ENCODE measurements around the gene THADA. TPM values are rescaled to one million over a fixed set of nuclear protein-coding genes. Genes with fewer than 3 reads are reported as not detected.

Gene THADA
- total and polyA plus RNA-seq, 5 donors from 2014 or later, result 19.1 to 52.9 (median 20.2) TPM

DNA sequence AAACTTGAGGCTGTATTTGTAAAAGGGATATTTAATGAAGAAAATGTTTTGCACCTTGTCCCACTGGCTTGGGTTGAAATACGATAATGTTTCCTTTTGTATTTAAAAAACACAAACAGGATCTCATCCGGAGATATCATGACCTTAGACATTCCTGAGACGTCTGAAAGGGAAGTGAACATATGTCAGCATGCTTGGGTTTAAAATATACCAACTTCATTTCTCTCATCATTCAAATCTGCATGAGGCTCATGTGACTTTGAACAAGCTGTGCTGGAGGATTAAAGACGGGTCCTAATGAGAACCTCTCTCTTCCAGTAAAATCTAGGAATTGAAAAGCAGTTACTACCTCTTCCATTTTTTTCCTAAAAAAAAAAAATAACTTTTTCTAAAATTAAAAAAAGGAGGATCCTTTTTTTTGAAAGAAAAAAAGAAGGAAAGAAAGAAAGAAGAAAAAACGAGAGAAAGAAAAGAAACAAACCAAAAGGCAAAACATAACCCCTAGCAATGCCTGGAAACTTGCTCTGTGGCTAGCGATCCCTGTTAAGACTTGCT lies 262.7 kb downstream of the THADA start:
- H3K27me3 Mint-ChIP-seq, result no peaks in the 10 kb centered on the region
- H3K36me3 Mint-ChIP-seq, result peaks cover 48% of the 10 kb centered on the region
- peaks cover 0 to 5% (median 0%) of the 10 kb centered on the region in 4 donors for H3K4me1 Mint-ChIP-seq
- DNase-seq (no peak), ATAC-seq (ENCODE audit: low read depth in 2 of 2) (no peak)
- Histone ChIP-seq H3K27me3 (ENCODE audit: control insufficient read depth, insufficient read depth, low read length) (no peaks in the 10 kb centered on the region), H3K27ac (ENCODE audit: insufficient read depth, low read length, poor library complexity, severe bottlenecking) (no peak overlapping the region), H3K4me1 (ENCODE audit: control insufficient read depth, insufficient read depth, low read length, poor library complexity, severe bottlenecking) (no peaks in the 10 kb centered on the region), H3K9me3 (ENCODE audit: control insufficient read depth in 2 of 2, low read length in 2 of 2) (no peaks in the 10 kb centered on the region), H3K36me3 (ENCODE audit: control insufficient read depth, insufficient read depth, low read length) (peaks cover 15% of the 10 kb centered on the region), H3K4me3 (ENCODE audit: low read depth, low read length) (no peak overlapping the region)
- H3K4me3 Mint-ChIP-seq, result no peak overlapping the region
- no peak overlapping the region for H3K27ac Mint-ChIP-seq
- peaks cover 0 to 1% (median 0%) of the 10 kb centered on the region in 7 donors for H3K9me3 Mint-ChIP-seq

DNA sequence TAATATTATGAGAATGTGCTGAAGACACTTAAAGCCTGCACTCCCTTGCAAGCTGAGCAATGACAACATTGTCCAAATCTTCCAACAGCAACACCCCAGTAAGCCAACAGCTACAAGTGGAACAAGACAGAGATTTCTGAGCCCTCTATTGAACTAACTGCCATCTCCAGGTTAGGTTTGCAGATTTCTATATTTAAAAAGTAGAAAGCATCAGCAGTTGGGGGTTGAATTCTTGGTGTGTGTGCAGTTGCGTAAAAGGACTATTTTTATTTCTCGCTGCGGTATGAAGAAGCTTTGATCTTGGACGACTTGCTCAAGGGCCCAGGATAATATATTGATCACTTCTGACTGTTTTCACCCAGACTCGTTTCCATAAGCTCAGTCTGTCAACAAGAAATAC lies 263.2 kb downstream of the THADA start:
- Histone ChIP-seq H3K27me3 (ENCODE audit: control insufficient read depth, insufficient read depth, low read length) (no peaks in the 10 kb centered on the region), H3K27ac (ENCODE audit: insufficient read depth, low read length, poor library complexity, severe bottlenecking) (no peak overlapping the region), H3K4me3 (ENCODE audit: low read depth, low read length) (no peak overlapping the region), H3K36me3 (ENCODE audit: control insufficient read depth, insufficient read depth, low read length) (peaks cover 15% of the 10 kb centered on the region), H3K9me3 (ENCODE audit: control insufficient read depth in 2 of 2, low read length in 2 of 2) (no peaks in the 10 kb centered on the region), H3K4me1 (ENCODE audit: control insufficient read depth, insufficient read depth, low read length, poor library complexity, severe bottlenecking) (no peaks in the 10 kb centered on the region)
- Mint-ChIP-seq H3K9me3 (peaks cover 0 to 1% (median 0%) of the 10 kb centered on the region in 7 donors), H3K27me3 (no peaks in the 10 kb centered on the region), H3K27ac (no peak overlapping the region), H3K4me1 (peaks cover 0 to 5% (median 0%) of the 10 kb centered on the region in 4 donors), H3K36me3 (peaks cover 49% of the 10 kb centered on the region), H3K4me3 (no peak overlapping the region)
- DNase-seq (no peak), ATAC-seq (ENCODE audit: low read depth in 2 of 2) (no peak)

DNA sequence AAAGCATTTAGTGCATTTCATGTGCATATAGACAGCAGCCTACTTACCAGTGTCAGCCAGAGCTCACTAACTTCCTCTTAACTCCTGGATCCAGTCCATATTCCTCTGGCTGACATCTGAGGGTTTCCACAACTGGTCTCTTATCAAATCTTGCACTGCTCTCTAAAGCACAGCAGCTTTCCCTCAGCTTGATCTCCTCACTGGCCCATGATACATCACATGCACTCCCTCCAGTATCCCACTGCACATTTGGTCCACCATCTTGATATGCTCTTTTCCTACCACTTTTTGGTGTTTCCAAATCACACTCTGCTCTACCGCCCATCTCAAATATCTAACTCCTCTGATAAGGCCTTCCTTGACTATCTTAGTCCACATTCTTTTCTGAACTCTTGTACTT lies 264.4 kb downstream of the THADA start:
- DNase-seq (no peak), ATAC-seq (ENCODE audit: low read depth in 2 of 2) (no peak)
- Mint-ChIP-seq H3K27ac (peak overlapping the region in 2 of 3 donors; percentile 7 to 22), H3K4me3 (no peak overlapping the region), H3K36me3 (peaks cover 51% of the 10 kb centered on the region), H3K4me1 (peaks cover 0 to 5% (median 1%) of the 10 kb centered on the region in 4 donors), H3K9me3 (no peaks in the 10 kb centered on the region), H3K27me3 (no peaks in the 10 kb centered on the region)
- H3K27me3 ChIP-seq (ENCODE audit: control insufficient read depth, insufficient read depth, low read length), result no peaks in the 10 kb centered on the region
- no peak overlapping the region for H3K27ac ChIP-seq (ENCODE audit: insufficient read depth, low read length, poor library complexity, severe bottlenecking)
- H3K4me1 ChIP-seq (ENCODE audit: control insufficient read depth, insufficient read depth, low read length, poor library complexity, severe bottlenecking), result no peaks in the 10 kb centered on the region
- peaks cover 20% of the 10 kb centered on the region for H3K36me3 ChIP-seq (ENCODE audit: control insufficient read depth, insufficient read depth, low read length)
- H3K4me3 ChIP-seq (ENCODE audit: low read depth, low read length), result no peak overlapping the region
- H3K9me3 ChIP-seq (ENCODE audit: control insufficient read depth in 2 of 2, low read length in 2 of 2), result no peaks in the 10 kb centered on the region

DNA sequence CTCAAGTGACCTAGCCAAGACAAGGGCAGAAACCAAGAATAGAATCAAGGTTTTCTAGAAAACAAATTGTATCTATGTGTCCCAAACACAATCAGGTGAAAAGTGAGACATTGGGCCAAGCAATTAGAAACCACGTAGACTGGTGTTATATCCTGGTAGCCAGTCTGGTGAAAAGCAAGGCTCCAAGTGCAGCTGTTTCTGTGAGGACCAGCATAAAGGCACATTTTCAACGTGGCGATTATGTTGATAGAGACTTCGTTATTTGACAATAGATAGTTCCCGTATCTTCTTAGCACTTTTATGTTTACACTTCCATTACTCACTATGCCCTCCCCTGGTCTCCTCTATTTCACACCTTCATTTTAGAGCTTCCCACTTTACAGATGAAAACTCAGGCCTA lies 266.2 kb downstream of the THADA start:
- H3K27me3 Mint-ChIP-seq, result no peaks in the 10 kb centered on the region
- Histone ChIP-seq H3K4me3 (ENCODE audit: low read depth, low read length) (no peak overlapping the region), H3K27me3 (ENCODE audit: control insufficient read depth, insufficient read depth, low read length) (no peaks in the 10 kb centered on the region), H3K9me3 (ENCODE audit: control insufficient read depth in 2 of 2, low read length in 2 of 2) (no peaks in the 10 kb centered on the region), H3K27ac (ENCODE audit: insufficient read depth, low read length, poor library complexity, severe bottlenecking) (no peak overlapping the region), H3K4me1 (ENCODE audit: control insufficient read depth, insufficient read depth, low read length, poor library complexity, severe bottlenecking) (no peaks in the 10 kb centered on the region), H3K36me3 (ENCODE audit: control insufficient read depth, insufficient read depth, low read length) (peaks cover 21% of the 10 kb centered on the region)
- DNase-seq, result no peak
- H3K36me3 Mint-ChIP-seq, result peaks cover 51% of the 10 kb centered on the region
- H3K27ac Mint-ChIP-seq, result peak overlapping the region in 1 of 3 donors; percentile 22
- H3K4me3 Mint-ChIP-seq, result no peak overlapping the region
- no peaks in the 10 kb centered on the region for H3K9me3 Mint-ChIP-seq
- H3K4me1 Mint-ChIP-seq, result peaks cover 0 to 5% (median 2%) of the 10 kb centered on the region in 4 donors
- no peak for ATAC-seq (ENCODE audit: low read depth in 2 of 2)

DNA sequence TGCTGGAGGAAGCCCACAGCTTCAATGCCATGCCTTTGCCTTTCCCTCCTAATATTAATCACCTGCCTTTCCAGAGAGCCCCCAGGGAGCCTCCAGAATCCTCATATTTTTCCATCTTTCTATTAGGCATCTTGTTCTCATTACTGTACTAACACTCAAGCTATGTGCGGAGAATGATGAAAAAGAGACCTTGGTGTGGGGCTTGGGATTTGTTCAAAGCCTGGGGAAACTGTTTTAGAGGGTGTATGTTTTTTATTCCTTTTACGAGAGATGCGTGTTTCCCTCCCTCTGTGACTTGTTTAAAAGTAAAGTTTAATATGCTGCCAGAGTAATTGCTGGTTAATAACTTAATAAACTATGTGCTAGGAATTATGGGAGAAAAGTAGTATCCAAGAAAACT lies 267.0 kb downstream of the THADA start:
- peaks cover 0 to 5% (median 2%) of the 10 kb centered on the region in 4 donors for H3K4me1 Mint-ChIP-seq

DNA sequence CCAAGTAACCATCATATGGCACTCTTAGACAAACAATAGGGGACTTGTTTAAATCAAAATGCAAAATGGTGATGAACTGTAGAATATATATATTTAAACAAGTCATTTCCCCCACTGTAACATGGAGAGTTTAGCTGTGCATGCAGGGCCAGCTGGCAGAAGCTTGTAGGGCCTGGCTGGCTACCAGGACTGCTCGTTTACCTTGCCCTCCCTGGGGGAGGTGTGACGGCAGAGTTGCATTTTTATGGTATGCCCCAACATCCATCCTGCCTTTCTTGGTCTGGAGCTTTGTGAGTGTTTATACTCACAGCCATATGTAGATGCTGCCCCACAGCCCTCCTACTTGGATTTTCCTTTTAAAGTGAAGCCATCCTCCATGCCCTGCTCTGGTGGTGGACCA lies 267.7 kb downstream of the THADA start:
- peaks cover 51% of the 10 kb centered on the region for H3K36me3 Mint-ChIP-seq

More for the DNA sequence above, 267.0 kb downstream of the THADA start:
- no peak for ATAC-seq (ENCODE audit: low read depth in 2 of 2)
- Histone ChIP-seq H3K36me3 (ENCODE audit: control insufficient read depth, insufficient read depth, low read length) (peaks cover 20% of the 10 kb centered on the region), H3K27ac (ENCODE audit: insufficient read depth, low read length, poor library complexity, severe bottlenecking) (no peak overlapping the region), H3K9me3 (ENCODE audit: control insufficient read depth in 2 of 2, low read length in 2 of 2) (no peaks in the 10 kb centered on the region), H3K27me3 (ENCODE audit: control insufficient read depth, insufficient read depth, low read length) (no peaks in the 10 kb centered on the region), H3K4me3 (ENCODE audit: low read depth, low read length) (no peak overlapping the region), H3K4me1 (ENCODE audit: control insufficient read depth, insufficient read depth, low read length, poor library complexity, severe bottlenecking) (no peaks in the 10 kb centered on the region)
- no peaks in the 10 kb centered on the region for H3K9me3 Mint-ChIP-seq
- H3K4me3 Mint-ChIP-seq, result no peak overlapping the region
- no peak overlapping the region for H3K27ac Mint-ChIP-seq
- no peaks in the 10 kb centered on the region for H3K27me3 Mint-ChIP-seq
- peaks cover 49% of the 10 kb centered on the region for H3K36me3 Mint-ChIP-seq
- no peak for DNase-seq

DNA sequence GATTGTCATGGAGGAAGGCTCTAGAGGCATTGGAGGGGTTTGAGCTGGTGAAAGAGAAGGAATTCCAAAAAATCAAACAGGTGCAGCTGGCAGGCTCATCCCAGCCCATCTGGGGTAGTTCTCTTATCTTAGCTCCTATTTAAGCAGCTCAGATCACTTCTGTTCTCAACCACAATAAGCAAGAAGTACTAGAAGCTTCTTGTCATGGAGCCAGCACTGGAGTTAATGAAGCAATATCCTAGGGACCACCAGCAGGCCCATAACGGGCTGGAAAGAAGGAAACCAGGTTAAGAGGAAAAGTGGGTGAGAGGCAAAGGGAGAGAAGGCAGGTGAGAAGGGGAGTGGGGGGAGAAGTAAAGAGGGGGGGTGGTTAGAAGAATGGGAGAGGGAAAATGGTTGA lies 268.7 kb downstream of the THADA start:
- no peaks in the 10 kb centered on the region for H3K27me3 Mint-ChIP-seq
- no peak overlapping the region for H3K4me3 Mint-ChIP-seq
- ATAC-seq (ENCODE audit: low read depth in 2 of 2) (no peak), DNase-seq (no peak)
- no peaks in the 10 kb centered on the region for H3K9me3 Mint-ChIP-seq
- peak overlapping the region in 1 of 3 donors; percentile 67 for H3K27ac Mint-ChIP-seq
- H3K36me3 ChIP-seq (ENCODE audit: control insufficient read depth, insufficient read depth, low read length), result peaks cover 13% of the 10 kb centered on the region
- H3K4me1 Mint-ChIP-seq, result peaks cover 0 to 7% (median 2%) of the 10 kb centered on the region in 4 donors
- no peaks in the 10 kb centered on the region for H3K27me3 ChIP-seq (ENCODE audit: control insufficient read depth, insufficient read depth, low read length)
- H3K4me3 ChIP-seq (ENCODE audit: low read depth, low read length), result no peak overlapping the region
- no peak overlapping the region for H3K27ac ChIP-seq (ENCODE audit: insufficient read depth, low read length, poor library complexity, severe bottlenecking)
- H3K36me3 Mint-ChIP-seq, result peaks cover 45% of the 10 kb centered on the region
- no peaks in the 10 kb centered on the region for H3K4me1 ChIP-seq (ENCODE audit: control insufficient read depth, insufficient read depth, low read length, poor library complexity, severe bottlenecking)
- H3K9me3 ChIP-seq (ENCODE audit: control insufficient read depth in 2 of 2, low read length in 2 of 2), result no peaks in the 10 kb centered on the region

More for the DNA sequence above, 267.7 kb downstream of the THADA start:
- no peaks in the 10 kb centered on the region for H3K27me3 ChIP-seq (ENCODE audit: control insufficient read depth, insufficient read depth, low read length)
- H3K27me3 Mint-ChIP-seq, result no peaks in the 10 kb centered on the region
- H3K9me3 Mint-ChIP-seq, result no peaks in the 10 kb centered on the region
- no peak overlapping the region for H3K27ac Mint-ChIP-seq
- H3K4me3 ChIP-seq (ENCODE audit: low read depth, low read length), result no peak overlapping the region
- H3K4me1 Mint-ChIP-seq, result peaks cover 0 to 7% (median 2%) of the 10 kb centered on the region in 4 donors
- peaks cover 16% of the 10 kb centered on the region for H3K36me3 ChIP-seq (ENCODE audit: control insufficient read depth, insufficient read depth, low read length)
- H3K4me3 Mint-ChIP-seq, result no peak overlapping the region
- no peak for DNase-seq
- no peaks in the 10 kb centered on the region for H3K9me3 ChIP-seq (ENCODE audit: control insufficient read depth in 2 of 2, low read length in 2 of 2)
- no peak for ATAC-seq (ENCODE audit: low read depth in 2 of 2)
- H3K27ac ChIP-seq (ENCODE audit: insufficient read depth, low read length, poor library complexity, severe bottlenecking), result no peak overlapping the region
- H3K4me1 ChIP-seq (ENCODE audit: control insufficient read depth, insufficient read depth, low read length, poor library complexity, severe bottlenecking), result no peaks in the 10 kb centered on the region

DNA sequence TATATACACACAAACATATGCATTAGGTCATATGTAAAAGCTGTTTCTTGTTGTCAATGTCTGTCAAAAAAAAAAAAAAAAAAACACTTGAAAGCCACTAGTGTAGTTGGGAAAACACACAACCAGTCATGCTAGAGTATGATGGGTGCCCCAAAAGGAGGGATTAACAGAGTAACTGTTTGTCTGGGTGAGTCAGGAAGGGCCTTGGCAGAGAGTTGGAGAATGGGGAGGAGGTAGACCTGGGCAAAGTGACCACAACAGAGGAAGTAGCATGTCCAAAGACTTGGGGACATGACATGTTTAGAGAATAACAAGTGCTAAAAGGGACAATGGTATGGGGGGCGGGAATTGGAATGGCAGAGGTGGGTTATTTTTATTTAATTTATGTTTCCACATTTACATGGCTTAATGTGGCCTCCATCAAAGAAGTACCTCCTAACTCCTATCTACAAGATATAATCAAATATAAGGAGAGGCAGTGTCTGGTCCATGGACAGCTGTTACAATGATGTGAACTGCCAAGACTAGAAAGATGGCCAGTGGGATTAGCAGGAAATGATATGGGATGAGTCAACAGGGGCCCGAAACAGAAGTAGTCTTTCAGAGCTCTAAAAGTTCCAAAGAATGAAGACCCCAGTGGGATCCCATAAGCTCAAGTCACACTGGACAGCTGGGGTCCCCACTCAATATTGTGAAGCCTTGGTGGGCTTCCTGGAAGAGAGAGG lies 269.6 kb downstream of the THADA start:
- H3K4me3 Mint-ChIP-seq, result no peak overlapping the region
- no peaks in the 10 kb centered on the region for H3K27me3 Mint-ChIP-seq
- peaks cover 44% of the 10 kb centered on the region for H3K36me3 Mint-ChIP-seq
- peaks cover 17% of the 10 kb centered on the region for H3K36me3 ChIP-seq (ENCODE audit: control insufficient read depth, insufficient read depth, low read length)
- no peak overlapping the region for H3K27ac Mint-ChIP-seq
- ATAC-seq (ENCODE audit: low read depth in 2 of 2), result no peak
- no peaks in the 10 kb centered on the region for H3K4me1 ChIP-seq (ENCODE audit: control insufficient read depth, insufficient read depth, low read length, poor library complexity, severe bottlenecking)
- peaks cover 0 to 7% (median 0%) of the 10 kb centered on the region in 4 donors for H3K4me1 Mint-ChIP-seq
- no peak for DNase-seq
- H3K27me3 ChIP-seq (ENCODE audit: control insufficient read depth, insufficient read depth, low read length), result no peaks in the 10 kb centered on the region
- no peaks in the 10 kb centered on the region for H3K9me3 Mint-ChIP-seq
- no peak overlapping the region for H3K27ac ChIP-seq (ENCODE audit: insufficient read depth, low read length, poor library complexity, severe bottlenecking)
- H3K4me3 ChIP-seq (ENCODE audit: low read depth, low read length), result no peak overlapping the region
- no peaks in the 10 kb centered on the region for H3K9me3 ChIP-seq (ENCODE audit: control insufficient read depth in 2 of 2, low read length in 2 of 2)
